ENCODE measurements around the gene TEX2. TPM values are rescaled to one million over a fixed set of nuclear protein-coding genes. Genes with fewer than 3 reads are reported as not detected.

TEX2 gene
- total and polyA plus RNA-seq, 2 of the 13 experiments (the other 11 are each of a cell fraction or from before 2014, with no cell fraction given), result 21.4 to 37.7 TPM

DNA sequence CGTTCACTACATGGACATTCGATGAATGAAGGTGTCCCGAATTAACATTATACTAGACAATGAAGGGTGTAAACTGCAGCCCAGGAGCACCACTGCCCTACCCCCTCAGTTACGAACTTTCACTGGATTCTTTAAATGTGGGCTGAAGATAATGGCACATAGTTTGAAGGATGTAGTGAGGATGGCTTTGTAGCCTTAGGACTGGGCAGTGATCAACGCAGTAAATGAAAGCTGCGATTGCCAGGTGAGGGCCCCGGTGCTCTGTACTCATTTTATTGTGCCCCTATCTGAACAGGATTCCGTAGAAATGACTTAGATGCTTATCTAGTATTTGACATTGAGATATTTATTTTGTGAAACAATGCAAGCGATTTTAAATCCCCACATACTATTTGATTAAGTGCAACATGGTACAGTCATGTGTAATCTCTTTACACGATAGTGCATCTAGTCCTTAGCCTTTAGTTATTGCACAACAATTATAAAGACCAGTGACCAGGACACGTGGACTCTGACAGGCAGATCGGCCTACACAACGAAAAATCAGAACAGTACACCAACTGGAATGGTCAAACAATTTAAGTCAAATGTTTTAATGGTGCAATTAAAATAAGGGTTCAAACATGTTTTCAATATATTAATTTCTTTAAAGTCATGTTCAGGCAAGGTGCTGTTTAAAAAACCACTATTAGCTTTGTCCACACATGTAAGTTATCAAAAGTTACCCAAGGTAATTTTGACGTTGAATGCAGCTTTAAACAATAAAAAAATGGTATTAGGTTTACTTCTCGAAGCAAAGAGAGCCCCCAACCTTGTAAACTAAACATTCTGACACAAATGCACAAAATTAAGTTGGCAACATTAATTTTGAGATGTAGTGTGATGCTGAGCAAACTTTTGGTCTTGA, 115.7 kb downstream of the TEX2 start (continued):
- TF ChIP-seq, protein P1, sequence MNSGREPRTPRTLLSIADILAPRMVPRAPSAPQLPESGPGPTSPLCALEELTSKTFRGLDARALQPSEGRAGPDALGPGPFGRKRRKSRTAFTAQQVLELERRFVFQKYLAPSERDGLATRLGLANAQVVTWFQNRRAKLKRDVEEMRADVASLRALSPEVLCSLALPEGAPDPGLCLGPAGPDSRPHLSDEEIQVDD (CRISPR knock-in tag; IDR thresholded peaks at IDR 0.05; ENCODE audit: borderline replicate concordance), result no peak
- TF ChIP-seq PCBP1 (IDR thresholded peaks at IDR 0.05; ENCODE audit: borderline replicate concordance, low read depth, low read length) (no peak), ZNF607 (CRISPR knock-in tag; IDR thresholded peaks at IDR 0.05; ENCODE audit: borderline replicate concordance) (no peak), YY1 (IDR thresholded peaks at IDR 0.05; ENCODE audit: insufficient read depth, insufficient replicate concordance, low read depth, low read length) (no peak), TP53 (CRISPR knock-in tag; conservative IDR thresholded peaks at IDR 0.05) (0 out of 2 replicates have a peak, but pooled peaks have one; percentile 35), GATAD1 (CRISPR knock-in tag; IDR thresholded peaks at IDR 0.05) (peak; percentile 7; the same call in 1 of the 2 replicates), JUN (CRISPR knock-in tag; IDR thresholded peaks at IDR 0.05) (no peak), CBX5 (CRISPR knock-in tag; IDR thresholded peaks at IDR 0.05; ENCODE audit: borderline replicate concordance) (peak; percentile 50; the same call in 1 of the 2 replicates), MEF2D (CRISPR knock-in tag; IDR thresholded peaks at IDR 0.05) (no peak; the same call in 1 of the 2 replicates), RARG (CRISPR knock-in tag; IDR thresholded peaks at IDR 0.05; ENCODE audit: low read depth) (no peak), TCF12 (IDR thresholded peaks at IDR 0.05) (no peak), TCF12 (CRISPR knock-in tag; IDR thresholded peaks at IDR 0.05) (no peak; the same call in 1 of the 2 replicates), ZNF691 (CRISPR knock-in tag; IDR thresholded peaks at IDR 0.05; ENCODE audit: borderline replicate concordance, low read depth) (no peak), HDAC6 (IDR thresholded peaks at IDR 0.05; ENCODE audit: low read depth, low read length) (peak; percentile 65; the same call in 1 of the 2 replicates), ZBTB46 (CRISPR knock-in tag; IDR thresholded peaks at IDR 0.05; ENCODE audit: borderline replicate concordance) (no peak), TBX2 (CRISPR knock-in tag; IDR thresholded peaks at IDR 0.05; ENCODE audit: borderline replicate concordance) (no peak)
- TF ChIP-seq, protein P2, sequence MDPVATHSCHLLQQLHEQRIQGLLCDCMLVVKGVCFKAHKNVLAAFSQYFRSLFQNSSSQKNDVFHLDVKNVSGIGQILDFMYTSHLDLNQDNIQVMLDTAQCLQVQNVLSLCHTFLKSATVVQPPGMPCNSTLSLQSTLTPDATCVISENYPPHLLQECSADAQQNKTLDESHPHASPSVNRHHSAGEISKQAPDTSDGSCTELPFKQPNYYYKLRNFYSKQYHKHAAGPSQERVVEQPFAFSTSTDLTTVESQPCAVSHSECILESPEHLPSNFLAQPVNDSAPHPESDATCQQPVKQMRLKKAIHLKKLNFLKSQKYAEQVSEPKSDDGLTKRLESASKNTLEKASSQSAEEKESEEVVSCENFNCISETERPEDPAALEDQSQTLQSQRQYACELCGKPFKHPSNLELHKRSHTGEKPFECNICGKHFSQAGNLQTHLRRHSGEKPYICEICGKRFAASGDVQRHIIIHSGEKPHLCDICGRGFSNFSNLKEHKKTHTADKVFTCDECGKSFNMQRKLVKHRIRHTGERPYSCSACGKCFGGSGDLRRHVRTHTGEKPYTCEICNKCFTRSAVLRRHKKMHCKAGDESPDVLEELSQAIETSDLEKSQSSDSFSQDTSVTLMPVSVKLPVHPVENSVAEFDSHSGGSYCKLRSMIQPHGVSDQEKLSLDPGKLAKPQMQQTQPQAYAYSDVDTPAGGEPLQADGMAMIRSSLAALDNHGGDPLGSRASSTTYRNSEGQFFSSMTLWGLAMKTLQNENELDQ (CRISPR knock-in tag; IDR thresholded peaks at IDR 0.05; ENCODE audit: borderline replicate concordance), result no peak
- TF ChIP-seq, protein P3, sequence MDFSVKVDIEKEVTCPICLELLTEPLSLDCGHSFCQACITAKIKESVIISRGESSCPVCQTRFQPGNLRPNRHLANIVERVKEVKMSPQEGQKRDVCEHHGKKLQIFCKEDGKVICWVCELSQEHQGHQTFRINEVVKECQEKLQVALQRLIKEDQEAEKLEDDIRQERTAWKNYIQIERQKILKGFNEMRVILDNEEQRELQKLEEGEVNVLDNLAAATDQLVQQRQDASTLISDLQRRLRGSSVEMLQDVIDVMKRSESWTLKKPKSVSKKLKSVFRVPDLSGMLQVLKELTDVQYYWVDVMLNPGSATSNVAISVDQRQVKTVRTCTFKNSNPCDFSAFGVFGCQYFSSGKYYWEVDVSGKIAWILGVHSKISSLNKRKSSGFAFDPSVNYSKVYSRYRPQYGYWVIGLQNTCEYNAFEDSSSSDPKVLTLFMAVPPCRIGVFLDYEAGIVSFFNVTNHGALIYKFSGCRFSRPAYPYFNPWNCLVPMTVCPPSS (IDR thresholded peaks at IDR 0.05), result no peak

Data from HepG2 (cell line).